Panc1 (cell line): ENCODE measurements around the gene AIF1.

Experiments used
- CTCF ChIP-seq: fragments of 450-650 bp; IDR thresholded peaks from 2 replicates; pipeline ENCODE4 v1.5.1; 2017; ENCODE audit warnings: mild to moderate bottlenecking
- POLR2AphosphoS5 ChIP-seq: IDR thresholded peaks from 2 replicates; pipeline ENCODE4 v1.6.1; 2012; ENCODE audit warnings: mild to moderate bottlenecking, low read depth, low read length, moderate library complexity
- REST ChIP-seq, 2 experiments: IDR thresholded peaks; 2 replicates each; pipeline ENCODE4 v1.6.1; 2011 to 2012; ENCODE audit warnings: low read depth in 2 of 2, control low read depth in 1 of 2, low read length in 1 of 2, mild to moderate bottlenecking in 1 of 2, moderate library complexity in 1 of 2; ENCODE audit not compliant: insufficient read depth in 1 of 2
- SIN3A ChIP-seq: IDR thresholded peaks from 2 replicates; pipeline ENCODE4 v1.6.1; 2012; ENCODE audit warnings: low read depth, mild to moderate bottlenecking, low read length, moderate library complexity, borderline replicate concordance; ENCODE audit not compliant: insufficient read depth

- TF ChIP-seq CTCF (no peak), REST (IDR thresholded peaks at IDR 0.05; ENCODE audit: insufficient read depth in 1 of 2, low read depth in 2 of 2, low read length in 1 of 2) (no peak), POLR2AphosphoS5 (no peak; the same call in 1 of the 2 replicates), SIN3A (0 out of 2 replicates have a peak, but pooled peaks have one; percentile 81)
Measured at GRCh38 chr6:31620586-31621319, 5.7 kb downstream of the AIF1 start, which contains the start of gene PRRC2A.
